NCI-H1417 treated with DMSO at 0.1 percent for 48 hours (cell line): ENCODE measurements around the gene B3GALNT2.
"Not testable (repeated sequence)": the region's sequence is repeated elsewhere in the genome, so short reads cannot be mapped to it uniquely, and the experiment has no call there.

Source experiments
- DNase-seq: peaks from one replicate; lab custom pipeline; 2025; lab: John Stamatoyannopoulos, UW

B3GALNT2 gene

DNA sequence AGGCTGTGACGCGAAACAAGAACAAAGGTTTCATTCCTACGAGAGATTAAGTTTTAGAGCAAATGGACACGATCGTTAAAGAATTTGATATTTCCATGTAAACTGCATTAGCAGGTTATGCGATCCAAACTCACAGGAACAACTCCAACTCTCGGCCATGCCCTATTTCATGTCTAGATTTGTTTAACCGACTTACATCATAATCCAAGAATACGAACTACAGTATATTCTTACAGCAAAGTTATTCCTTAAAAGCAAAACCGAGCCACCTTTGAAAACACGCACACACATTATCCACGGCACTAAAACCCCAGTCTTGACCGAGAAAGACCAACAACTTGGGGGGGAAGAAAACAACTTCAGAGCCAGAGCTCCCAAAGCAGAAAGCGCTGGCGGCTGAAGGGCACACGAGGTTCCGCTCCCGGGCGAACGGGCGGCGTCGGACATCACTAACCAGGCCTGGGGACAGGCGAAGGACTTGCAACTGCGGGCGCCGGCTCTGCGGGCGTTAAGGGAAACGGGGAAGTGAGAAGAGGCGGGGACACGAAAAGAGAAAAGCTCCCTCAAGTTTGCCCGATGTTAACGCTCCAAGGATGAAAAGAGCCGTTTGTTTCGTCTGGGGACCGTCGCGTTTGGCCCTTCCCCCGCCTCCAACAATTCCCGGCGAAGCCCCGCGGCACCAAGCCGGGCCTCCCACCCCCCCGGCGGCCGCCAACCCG, 690 bp downstream of the B3GALNT2 start:
- no peak for DNase-seq

DNA sequence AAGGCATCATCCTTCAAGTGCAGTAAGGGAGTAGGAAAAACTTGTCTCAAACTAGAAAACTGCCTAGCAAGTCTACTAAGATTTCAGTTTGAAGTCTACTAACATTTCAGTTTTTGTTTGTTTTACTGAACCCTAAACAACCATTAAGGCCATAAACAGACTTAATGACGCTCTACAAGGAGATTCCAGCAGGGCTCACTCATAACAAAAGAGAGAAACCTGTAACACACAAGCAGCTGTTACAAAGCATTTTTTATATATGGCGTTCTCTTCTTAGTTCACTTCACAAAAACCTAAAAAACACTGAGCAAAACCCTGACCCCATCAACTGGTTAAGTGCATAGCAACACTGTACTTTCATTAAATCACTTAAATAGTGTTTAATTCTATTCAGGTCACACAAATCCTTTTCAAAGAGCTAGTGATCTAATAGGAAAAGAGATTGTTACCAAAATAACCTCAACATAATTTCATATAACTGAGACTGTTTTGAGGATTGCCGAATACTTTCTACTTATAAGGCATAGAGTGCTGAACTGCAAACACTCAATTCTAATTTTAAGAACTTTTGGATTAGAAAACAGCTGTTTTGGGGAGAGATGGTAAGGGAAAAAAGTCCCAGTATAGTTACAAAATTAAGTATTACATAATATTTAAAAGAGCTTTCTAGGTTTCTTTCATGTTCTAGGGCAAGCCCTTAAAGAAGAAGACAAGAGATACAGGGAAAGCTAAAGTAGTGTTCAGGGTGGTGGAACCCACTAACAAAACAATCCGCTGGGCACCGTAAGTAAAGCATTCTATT, 1.4 kb downstream of the B3GALNT2 start:
- no peak for DNase-seq

DNA sequence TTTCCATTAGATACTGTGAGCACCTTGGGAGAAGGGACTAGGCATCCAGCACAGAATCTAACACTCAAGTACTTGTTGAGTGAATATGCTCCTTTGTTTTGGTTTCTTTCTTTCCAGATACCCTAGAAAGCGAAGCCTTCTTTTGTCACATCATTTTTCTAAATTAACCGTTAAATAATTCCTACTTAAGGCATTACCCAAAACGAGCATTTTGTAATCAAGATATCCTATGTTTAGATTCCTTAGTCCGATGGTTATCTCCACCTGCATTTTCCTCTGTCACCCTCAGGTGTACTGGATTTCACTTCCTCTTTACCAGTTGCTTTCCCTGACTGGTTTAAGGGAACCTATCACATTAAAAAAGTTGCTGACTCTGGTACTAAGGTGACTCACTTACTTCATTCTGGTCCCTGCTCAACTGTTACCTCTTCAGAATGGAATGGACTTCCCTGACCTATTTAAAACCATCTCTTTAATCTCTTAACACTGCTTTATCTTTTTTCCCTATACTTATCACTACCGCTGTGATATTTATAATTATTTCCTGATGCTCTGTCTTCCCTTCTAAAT, 3.2 kb downstream of the B3GALNT2 start:
- DNase-seq = no peak

DNA sequence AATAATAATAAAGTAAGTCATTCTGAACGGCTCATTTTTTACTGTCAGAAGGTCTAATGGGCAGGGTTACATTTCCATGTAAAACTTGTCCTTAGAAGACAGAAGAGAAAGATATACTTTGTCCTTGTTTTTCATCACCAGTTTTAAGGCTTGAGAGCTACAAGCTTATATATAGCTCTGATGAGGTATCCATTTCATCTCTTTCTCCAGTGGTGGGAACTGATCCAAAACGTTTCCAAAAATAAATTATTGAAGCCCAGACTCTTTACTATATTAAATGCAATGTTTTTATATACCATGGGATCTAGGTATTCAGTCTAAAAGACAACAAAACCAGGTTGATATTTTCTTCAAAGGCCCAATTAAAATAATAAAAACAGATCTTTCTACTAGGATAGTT, 8.7 kb downstream of the B3GALNT2 start:
- DNase-seq = no peak

DNA sequence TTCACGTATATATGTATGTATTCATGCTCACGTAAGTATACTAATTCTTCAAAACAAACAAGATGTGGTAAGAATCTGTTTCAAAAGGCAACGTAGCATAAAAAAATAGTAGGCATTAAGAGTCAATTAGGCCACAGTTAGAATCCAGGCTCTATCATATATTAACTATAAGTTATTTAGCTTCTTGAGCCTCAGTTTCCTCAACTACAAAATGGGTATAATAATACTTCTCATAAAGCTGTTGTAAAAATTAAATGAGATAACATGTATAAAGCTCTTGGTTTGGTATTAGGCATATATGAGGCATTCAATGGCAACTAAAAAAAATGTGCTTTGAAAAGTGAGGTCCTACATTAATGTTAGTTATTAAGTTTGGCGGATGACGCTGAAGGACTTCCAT, 9.2 kb downstream of the B3GALNT2 start:
- no peak for DNase-seq

DNA sequence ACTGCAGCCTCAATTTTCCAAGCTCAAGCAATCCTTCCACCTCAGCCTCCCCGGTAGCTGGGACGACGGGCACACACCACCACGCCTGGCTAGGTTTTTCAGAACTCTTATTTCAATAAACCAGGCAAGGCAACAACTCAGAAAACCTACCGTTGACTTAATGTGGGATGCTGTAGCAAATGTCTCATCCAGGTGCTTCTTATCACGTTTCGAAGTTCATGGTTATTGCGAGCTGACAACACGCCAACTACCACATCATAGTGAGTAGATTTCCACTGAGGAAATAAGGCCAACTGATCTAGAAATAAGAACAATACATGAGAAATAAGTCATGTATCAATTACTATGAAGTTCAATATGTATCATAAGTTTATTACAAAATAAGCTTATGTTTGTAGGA, 9.7 kb downstream of the B3GALNT2 start:
- no peak for DNase-seq

DNA sequence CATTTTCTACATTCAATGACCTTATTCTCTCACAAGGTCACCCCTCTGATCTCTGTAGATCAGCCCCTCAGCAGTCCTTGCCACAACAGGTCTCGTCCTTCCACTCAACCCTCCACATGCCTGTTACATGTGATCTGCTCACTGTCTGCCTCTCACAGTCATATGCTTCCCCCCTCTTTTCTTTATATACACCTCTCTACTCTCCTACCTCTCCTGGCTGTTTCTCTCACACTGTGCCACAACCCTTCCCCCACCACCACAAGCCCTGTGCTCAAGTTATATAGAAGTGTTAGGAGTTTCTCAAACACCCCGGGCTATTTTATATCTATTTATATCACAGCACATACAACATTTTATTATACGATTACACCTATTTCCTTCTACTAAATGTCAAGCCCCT, 12.6 kb downstream of the B3GALNT2 start:
- no peak for DNase-seq

DNA sequence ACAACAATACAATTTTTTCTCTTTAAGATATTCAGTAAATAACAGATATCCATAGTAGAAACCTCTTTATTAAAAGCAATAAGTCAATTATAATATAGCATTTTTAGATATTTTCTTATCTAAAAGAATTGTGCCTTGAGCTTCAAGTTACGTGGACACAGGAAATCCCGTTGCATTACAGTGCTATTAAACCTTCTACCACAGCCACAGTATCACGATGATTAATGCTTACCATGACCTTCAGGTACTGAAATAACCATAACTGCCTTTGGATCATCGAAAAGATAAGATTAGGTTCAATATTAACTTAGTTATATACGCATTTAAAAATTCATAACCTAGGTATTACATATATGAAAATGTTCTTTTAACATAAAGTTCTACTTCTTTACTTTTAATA, 17.9 kb downstream of the B3GALNT2 start:
- DNase-seq = no peak

DNA sequence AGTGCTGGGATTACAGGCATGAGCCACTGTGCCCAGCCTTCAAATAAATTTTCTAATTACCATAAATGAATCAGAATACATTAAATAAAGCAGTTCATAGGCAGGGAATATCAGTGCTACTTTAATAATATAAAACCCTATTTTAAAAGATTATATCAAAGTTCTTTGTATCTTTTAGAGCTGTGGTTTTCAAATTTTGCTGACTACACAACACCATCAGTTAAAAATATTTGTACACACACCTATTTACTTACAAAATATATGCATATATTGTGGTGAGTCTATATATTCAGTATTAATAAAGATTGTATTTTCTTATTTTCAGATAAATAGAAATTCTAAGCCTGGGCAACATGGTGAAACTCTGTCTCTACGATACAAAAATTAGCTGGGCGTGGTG, 18.7 kb downstream of the B3GALNT2 start:
- DNase-seq = no peak

DNA sequence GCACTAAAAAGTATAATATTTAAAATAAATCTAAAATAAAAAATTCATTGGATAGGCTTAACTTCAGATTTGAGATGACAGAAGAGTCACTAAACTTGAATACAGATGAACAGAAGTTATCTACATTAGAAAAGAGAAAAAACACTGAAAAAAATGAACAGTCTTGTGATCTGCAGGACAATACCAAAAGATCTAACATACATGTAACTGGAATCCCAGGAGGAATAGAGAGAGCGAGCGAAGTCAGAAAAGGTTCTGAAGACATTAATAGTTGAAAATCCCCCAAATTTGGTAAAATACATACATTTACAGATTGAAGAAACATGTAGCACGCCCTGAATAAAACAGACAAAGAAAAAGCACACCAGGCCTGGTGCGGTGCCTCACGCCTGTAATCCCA, 21.2 kb downstream of the B3GALNT2 start:
- no peak for DNase-seq

DNA sequence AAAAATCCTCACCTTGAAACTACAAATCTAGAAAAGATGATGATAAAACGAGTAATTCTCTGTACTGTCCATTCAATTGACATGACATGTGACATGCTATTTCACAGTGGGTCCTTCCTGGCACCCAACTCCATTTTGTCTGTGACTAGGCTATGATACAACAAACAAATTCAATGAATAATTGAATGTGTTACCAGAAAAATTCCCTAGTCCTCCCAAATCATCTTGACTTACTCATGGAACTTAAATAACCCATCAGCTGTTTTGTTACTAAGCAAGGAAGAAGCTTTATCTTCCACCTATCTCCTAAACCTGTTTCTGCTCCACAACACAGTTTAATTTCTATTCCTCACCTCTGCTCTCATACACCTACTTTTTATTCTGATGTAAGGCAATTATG, 30.4 kb downstream of the B3GALNT2 start:
- no peak for DNase-seq

DNA sequence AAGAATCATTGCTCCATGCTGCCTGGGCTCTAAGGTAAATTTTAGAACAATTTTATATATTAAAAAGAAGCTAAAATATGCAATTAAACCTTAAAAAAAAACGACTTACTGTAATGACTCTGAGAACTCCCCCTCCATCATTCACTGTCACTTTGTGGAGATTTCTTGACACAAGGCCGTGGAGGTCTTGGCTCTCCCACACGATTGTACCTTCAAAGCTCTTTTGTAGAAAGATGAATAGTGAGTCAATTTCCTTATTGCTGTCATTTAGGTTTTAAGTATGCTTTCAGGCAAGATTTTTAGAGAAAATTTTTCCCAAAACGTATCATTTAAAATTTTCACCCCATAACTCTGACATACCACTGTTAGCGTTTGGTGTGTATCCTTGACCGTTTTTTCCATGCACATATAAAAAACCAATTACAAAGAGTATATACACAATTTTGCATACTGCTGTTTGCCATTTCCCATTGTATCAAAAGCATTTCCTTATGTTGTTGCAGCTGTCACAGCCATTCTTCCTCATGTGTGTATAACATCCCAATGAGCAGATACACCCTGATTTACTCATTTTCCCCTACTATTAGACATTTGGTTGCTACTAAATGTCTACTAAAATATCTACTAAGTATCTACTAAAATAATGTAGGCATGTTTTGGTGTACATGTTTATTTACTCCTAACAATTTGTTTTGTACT, 33.4 kb downstream of the B3GALNT2 start:
- DNase-seq = no peak

DNA sequence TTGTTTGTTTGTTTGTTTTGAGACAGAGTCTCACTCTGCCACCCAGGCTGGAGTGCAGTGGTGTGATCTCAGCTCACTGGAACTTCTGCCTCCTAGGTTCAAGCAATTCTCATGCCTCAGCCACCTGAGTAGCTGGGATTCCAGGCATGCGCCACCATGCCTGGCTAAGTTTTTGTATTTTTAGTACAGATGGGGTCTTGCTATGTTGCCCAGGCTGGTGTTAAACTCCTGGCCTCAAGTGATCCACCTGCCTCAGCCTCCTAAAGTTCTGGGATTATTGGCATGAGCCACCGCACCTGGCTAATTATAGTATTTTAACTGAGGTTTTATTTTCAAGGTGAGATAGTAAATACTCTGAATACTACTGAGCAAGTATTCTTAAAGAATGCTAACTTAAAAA, 34.4 kb downstream of the B3GALNT2 start:
- DNase-seq = not testable (repeated sequence)

DNA sequence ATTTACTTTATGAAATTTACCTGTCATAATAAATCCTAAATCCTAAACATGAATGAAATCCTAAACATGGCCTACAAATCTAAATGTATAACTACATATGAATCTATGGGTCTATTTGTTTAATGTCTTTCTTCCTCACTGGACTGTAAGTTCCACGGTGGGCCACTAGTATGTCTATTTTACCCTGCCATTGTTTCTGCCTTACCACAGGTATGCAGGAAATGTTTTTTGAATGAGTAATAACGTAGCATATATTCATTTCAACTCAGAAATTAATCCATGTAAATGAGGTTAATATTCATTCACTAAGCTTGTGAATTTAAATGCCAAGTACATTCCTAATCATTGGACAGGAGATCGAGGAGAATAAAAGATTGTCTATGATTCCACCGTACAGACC, 35.3 kb downstream of the B3GALNT2 start:
- DNase-seq = no peak

DNA sequence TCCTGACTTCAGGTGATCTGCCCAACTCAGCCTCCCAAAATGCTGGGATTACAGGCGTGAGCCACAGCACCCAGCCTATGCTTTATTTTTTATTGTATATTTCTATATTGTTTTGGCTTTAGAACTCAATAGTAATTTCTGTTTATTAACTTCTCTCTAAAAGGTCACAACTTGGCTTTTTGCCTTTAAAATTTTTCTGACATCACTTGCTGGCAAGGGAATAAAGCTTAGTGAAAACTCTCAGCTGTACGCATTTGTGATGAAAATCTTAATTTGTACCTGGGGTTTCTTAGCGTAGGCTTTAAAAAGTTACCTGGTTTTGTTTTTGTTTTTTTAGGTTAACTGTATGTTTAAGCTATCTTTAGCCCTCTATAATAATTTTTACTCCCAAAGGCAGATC, 36.2 kb downstream of the B3GALNT2 start:
- DNase-seq = no peak

DNA sequence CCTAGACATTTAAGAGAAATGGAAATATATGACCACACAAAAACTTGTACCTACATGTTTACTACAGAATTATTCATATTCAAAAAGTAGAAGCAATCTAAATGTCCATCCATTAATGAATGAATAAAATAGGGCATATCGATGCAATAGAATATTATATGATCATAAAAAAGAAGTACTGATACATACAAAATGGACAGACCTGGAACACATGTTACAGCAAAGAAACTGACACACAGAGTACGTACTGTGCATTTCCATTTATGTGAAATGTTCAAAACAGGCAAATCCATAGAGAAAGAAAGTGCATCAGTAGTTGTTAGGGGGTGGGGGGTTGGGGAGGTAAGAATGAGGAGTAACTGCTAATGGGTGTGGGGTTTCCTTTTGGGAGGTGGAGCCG, 39.2 kb downstream of the B3GALNT2 start:
- no peak for DNase-seq

DNA sequence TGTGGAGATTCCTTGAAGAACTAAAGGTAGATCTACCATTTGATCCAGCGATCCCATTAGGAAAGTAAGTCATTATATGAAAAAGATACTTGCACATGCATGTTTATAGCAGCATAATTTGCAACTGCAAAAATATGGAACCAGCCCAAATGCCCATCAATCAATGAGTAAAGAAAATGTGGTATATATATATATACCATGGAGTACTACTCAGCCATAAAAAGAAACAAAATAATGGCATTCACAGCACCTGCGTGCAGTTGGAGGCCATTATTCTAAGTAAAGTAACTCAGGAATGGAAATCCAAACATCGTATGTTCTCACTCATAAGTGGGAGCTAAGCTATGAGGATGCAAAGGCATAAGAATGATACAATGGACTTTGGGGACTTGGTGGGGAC, 41.4 kb downstream of the B3GALNT2 start:
- DNase-seq = not testable (repeated sequence)

DNA sequence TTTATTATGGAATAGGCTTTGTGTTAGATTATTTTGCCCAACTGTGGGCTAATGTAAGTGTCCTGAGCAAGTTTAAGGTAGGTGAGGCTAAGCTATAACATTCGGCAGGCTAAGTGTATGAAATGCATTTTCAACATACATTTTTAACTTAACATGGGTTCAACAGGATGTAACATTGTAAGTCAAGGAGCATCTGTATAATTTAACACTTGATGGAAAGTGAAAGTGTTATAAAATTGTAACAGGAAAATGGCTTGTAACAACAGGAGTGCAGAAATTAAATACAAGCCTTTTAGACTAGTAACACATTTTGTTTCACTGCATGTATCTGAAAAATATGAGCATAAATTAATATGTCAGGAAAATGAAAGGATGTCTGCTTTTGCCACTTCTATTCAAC, 42.3 kb downstream of the B3GALNT2 start:
- no peak for DNase-seq

DNA sequence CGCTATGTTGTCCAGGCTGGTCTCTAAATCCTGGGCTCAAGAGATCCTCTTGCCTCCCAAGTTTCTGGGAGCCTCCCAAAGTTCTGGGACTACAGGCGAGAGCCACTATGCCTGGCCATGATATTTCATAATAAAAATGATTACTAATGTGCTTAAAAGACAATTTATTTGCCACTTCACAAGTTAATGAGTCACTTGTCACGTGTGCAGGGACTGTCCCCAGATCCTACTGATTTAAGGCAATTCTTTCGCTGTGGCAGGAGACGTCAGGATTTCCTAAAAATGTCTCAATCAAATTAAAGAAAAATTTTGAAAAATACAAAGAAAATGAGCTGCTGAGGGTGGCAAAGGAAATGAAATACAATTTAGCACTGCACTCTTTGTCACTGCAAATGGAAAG, 43.5 kb downstream of the B3GALNT2 start:
- DNase-seq = no peak

DNA sequence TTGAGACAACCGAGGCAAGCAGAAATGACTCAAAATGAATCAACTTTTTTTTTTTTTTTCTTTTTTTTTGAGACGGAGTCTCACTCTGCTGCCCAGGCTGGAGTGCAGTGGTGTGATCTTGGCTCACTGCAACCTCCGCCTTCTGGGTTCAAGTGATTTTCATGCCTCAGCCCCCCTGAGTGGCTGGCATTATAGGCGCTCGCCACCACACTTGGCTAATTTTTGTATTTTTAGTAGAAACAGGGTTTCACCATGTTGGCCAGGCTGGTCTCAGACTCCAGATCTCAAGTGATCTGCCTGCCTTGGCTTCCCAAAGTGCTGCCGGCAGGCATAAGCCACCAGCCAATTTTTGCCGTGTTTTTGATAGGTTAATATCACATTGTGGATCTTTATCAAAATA, 46.4 kb downstream of the B3GALNT2 start:
- not testable (repeated sequence) for DNase-seq

DNA sequence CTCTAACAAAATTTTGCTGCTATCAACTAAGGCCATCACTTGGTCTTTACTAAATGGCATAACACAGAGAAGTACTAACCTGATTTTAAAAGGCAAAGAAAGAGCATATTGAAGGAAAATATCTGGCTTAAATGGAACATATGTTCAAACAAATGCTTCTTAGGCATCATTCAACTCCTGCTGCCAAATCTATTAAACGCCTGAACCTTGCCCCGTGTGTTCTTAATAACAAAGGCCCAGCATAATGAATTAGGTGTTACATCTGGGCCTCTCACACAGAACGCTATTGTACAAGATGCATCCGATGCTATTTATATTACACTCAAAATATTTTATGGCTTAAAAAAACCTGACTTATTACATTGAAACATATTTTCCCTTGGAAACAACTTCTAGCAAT, 48.4 kb downstream of the B3GALNT2 start:
- DNase-seq = no peak

DNA sequence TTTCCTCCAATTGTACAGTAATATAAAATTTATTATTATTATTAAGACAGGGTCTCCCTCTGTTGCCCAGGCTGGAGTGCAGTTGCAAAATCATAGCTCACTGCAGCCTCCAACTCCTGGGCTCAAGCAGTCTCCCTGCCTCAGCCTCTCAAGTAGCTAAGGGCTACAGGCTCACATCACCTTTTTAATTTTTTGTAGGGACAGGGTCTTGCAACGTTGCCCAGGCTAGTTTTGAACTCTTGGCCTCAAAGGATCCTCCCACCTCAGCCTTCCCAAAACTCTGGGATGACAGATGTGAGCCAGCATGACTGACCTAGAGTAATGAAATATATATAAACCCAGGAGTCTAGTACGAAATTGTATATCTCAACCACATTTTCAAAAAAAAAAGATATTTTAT, 49.2 kb downstream of the B3GALNT2 start:
- no peak for DNase-seq

DNA sequence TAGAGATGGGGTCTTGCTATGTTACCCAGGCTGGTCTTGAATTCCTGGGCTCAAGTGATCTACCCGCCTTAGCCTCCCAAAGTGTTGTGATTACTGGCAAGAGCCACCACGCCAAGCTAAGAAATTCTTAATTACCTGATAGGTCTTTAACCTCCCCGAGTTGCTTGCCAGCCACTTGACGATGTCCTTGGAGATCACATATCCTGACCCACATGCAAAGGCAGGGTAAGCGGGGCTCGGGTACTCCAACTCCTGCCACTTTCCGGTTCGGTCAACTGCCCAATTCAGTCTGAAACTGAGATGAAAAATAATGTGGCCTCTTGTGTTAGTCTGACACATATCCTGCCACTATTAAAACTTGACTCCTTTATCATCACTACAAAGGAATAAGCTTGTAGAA, 50.2 kb downstream of the B3GALNT2 start:
- no peak for DNase-seq
